ENCODE measurements around the gene TRAF4. TPM values are rescaled to one million over a fixed set of nuclear protein-coding genes. Genes with fewer than 3 reads are reported as not detected.

Gene TRAF4
- total RNA-seq, 1 donor from 2014 or later: 73.3 TPM

DNA sequence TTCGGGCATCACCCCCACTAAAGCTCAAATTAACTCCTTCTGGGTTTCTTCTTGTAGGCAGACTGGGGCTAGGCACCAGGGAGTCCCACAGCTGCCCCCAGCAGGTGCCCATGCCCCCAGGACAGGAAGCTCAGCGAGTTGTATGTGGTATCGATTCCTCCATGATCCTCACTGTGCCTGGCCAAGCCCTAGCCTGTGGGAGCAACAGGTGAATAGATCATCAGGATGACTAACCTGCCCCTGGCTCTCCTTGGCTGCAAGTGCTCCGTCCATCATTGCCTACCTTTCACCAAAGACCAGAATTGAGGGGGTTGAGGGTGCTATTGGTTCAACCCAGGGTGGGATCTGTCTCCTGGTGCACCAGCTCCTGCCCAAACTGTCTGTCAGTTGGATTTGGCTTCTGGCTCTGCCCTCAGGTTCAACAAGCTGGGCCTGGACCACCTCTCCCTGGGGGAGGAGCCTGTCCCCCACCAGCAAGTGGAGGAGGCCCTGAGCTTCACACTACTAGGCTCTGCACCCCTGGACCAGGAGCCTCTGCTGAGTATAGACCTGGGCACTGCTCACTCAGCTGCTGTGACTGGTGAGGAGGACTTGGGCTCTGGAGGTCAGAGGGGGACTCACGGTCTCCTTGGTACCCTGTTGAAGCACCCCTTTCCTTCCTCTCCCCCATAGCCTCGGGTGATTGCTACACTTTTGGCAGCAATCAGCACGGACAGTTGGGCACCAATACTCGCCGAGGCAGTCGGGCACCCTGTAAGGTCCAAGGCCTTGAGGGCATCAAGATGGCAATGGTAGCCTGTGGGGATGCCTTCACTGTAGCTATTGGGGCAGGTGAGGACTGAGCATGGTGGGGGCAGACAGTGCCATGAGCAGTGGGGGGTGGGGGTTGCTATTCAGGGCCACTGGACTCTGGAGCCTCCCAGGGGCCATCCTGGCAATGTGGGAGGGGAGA, 3.1 kb upstream of the TRAF4 start:
- Mint-ChIP-seq H3K27me3 (ENCODE audit: low read depth) (no peaks in the 10 kb centered on the region), H3K4me3 (ENCODE audit: unreplicated experiment) (no peak overlapping the region), H3K9me3 (ENCODE audit: low read depth) (no peaks in the 10 kb centered on the region), H3K36me3 (ENCODE audit: low read depth) (no peaks in the 10 kb centered on the region), H3K4me1 (ENCODE audit: low read depth) (peaks cover 11% of the 10 kb centered on the region), H3K27ac (ENCODE audit: unreplicated experiment) (no peak overlapping the region)
- TF ChIP-seq CTCF (IDR thresholded peaks at IDR 0.05): no peak
- DNase-seq (ENCODE audit: low spot score): peak; percentile 82

DNA sequence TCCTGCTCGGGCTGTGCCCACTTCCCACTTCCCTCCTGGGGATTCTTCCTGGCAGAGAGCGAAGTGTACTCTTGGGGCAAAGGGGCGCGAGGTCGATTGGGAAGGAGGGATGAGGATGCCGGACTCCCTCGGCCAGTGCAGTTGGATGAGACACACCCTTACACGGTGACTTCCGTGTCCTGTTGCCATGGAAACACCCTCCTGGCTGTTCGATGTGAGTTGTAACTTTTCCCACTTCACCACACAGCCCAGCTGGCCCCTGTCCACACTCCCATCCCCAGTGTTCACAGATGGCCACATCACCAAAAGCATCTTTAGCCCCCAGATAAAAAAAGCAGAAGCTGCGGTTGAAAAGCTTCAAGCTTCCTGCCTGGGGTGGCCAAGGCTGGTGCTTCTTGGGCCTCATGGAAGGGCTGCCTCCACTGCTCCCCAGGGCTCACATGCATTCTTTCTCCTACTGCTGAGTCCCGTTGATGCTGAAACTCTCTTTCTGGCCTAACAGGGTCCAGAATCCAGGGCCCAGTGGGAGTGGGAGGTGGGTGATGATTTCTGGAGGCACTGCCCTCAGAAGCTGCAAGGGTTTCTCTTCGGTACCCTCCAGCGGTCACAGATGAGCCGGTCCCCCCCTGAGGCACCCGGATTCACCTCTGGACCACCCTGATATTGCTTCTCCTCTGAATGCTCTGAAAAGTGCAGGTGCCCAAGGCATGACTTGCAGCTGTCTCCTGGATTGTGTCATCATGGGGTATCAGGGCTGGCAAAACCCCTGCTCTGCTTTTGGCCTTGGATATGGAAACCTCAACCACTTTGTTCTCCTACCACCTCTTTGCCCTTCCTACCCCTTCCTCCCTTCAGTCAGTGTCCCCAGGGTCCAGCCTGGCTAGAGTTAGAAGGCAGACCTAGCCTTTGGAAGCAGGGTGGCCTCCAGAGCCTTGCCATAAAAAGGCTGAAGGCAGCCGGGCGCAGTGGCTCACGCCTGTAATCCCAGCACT, 2.2 kb upstream of the TRAF4 start:
- Mint-ChIP-seq H3K27ac (ENCODE audit: unreplicated experiment) (no peak overlapping the region), H3K4me1 (ENCODE audit: low read depth) (peaks cover 21% of the 10 kb centered on the region), H3K36me3 (ENCODE audit: low read depth) (no peaks in the 10 kb centered on the region), H3K9me3 (ENCODE audit: low read depth) (no peaks in the 10 kb centered on the region), H3K4me3 (ENCODE audit: unreplicated experiment) (no peak overlapping the region), H3K27me3 (ENCODE audit: low read depth) (no peaks in the 10 kb centered on the region)
- DNase-seq (ENCODE audit: low spot score): peak; percentile 77
- TF ChIP-seq CTCF (IDR thresholded peaks at IDR 0.05): no peak

- Mint-ChIP-seq H3K36me3 (ENCODE audit: low read depth) (peaks cover 8% of the 10 kb centered on the region), H3K27ac (ENCODE audit: unreplicated experiment) (peak overlapping the region; percentile 94), H3K4me1 (ENCODE audit: low read depth) (peaks cover 33% of the 10 kb centered on the region), H3K27me3 (ENCODE audit: low read depth) (no peaks in the 10 kb centered on the region), H3K9me3 (ENCODE audit: low read depth) (no peaks in the 10 kb centered on the region), H3K4me3 (ENCODE audit: unreplicated experiment) (peak overlapping the region; percentile 89)
- no peak for TF ChIP-seq CTCF (IDR thresholded peaks at IDR 0.05)
- DNase-seq (ENCODE audit: low spot score): peak; percentile 89
These were observed 527 bp downstream of the TRAF4 start for GRCh38 chr17:28744104-28744971.

GRCh38 chr17:28744972-28745785, 1.4 kb downstream of the TRAF4 start:
- H3K4me1 Mint-ChIP-seq (ENCODE audit: low read depth): peaks cover 33% of the 10 kb centered on the region
- H3K9me3 Mint-ChIP-seq (ENCODE audit: low read depth): no peaks in the 10 kb centered on the region
- DNase-seq (ENCODE audit: low spot score): peak; percentile 94
- no peaks in the 10 kb centered on the region for H3K27me3 Mint-ChIP-seq (ENCODE audit: low read depth)
- no peak for TF ChIP-seq CTCF (IDR thresholded peaks at IDR 0.05)
- peak overlapping the region; percentile 89 for H3K4me3 Mint-ChIP-seq (ENCODE audit: unreplicated experiment)
- peak overlapping the region; percentile 94 for H3K27ac Mint-ChIP-seq (ENCODE audit: unreplicated experiment)
- H3K36me3 Mint-ChIP-seq (ENCODE audit: low read depth): peaks cover 8% of the 10 kb centered on the region
